GM19239 (cell line): ENCODE results near the gene IRX5.

ENCODE experiments used
- DNase-seq: peaks from one replicate; pipeline ENCODE4 v3.0.0; 2011; ENCODE audit warnings: low spot score; ENCODE audit not compliant: insufficient read length
- FAIRE-seq: peaks from 2 replicates; lab custom pipeline; 2011; peaks lifted over from hg19 to GRCh38; lab: Jason Lieb, UNC

The IRX5 gene

GRCh38 chr16:54930005-54930868, at the start of gene IRX5:
IRX5 (plus strand) TSS chr16:54930865; CDS start chr16:54931199, 334 bp downstream.
- DNase-seq (no peak), FAIRE-seq (no peak)

DNA sequence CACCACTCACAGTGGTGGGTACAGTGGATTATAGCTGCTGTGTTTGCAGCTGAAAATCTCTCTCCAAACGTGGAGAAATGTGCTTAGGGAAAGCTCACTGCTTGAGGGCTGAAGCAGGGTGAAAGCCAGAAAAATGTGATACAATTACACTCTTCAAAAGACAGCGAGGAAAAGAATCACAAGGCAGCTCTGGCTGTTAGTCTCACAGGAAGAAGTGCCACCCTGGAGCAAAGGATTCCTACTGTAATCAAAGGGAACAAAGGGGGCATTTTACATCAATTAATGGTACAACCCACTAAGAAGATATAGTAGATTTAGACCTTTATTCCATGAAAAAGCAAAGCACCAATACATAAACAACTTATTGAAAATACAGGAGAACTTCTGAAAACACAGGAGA, 48.1 kb upstream of the IRX5 start:
- FAIRE-seq (no peak), DNase-seq (no peak)

DNA sequence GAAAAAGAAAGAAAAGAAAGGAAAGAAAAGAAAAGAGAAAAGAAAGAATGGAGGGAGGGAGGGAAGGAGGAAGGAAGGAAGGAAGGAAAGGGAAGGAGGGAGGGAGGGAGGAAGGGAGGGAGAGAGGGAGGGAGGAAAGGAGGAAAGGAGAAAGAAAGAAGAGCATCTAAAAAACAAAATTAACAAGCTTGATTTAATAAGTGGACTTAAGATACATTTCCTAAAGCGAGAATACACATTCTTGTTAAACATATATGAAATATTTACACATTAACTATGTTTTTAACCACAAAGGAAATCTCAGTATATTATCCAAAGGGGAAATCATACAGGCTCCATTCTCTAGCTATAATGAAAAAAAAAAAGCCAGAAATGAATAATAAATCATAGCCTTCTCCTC, 47.3 kb upstream of the IRX5 start:
- no peak for FAIRE-seq
- DNase-seq = no peak

DNA sequence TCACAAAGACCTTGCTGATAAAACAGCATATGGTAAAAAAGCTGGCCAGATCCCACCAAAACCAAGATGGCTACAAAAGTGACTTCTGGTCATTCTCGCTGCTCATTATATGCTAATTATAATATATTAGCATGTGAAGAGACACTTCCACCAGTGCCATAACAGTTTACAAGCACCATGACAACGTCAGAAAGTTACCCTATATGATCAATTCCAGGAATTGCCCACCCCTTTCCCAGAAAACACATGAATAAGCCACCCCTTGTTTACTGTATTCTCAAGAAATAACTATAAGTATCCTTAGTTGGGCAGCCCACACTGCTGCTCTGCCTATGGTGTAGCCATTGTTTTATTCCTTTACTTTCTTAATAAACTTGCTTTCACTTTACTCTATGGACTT, 44.6 kb upstream of the IRX5 start:
- DNase-seq = no peak
- no peak for FAIRE-seq

- DNase-seq (no peak), FAIRE-seq (no peak)
These were observed 40.3 kb upstream of the IRX5 start for GRCh38 chr16:54890381-54890780.

DNA sequence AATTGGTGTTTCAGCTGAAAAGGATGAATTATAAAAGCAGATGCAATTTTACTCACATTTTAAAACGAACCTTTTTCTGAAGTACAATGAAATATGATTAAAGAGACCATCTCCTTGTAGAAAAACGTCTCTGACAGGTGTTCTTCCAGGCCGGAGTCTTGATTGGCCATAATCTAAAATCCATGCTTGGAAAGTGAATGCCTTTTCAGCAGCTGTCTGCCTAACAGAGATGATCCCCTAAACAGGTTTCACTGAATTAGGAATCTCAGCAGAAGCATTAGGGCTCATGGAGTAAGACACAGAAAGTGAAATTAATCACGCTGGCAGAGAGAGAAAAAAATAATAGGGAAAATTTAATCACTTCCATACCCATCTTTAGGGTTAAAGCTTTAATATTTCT, 39.3 kb upstream of the IRX5 start:
- no peak for DNase-seq
- no peak for FAIRE-seq

DNA sequence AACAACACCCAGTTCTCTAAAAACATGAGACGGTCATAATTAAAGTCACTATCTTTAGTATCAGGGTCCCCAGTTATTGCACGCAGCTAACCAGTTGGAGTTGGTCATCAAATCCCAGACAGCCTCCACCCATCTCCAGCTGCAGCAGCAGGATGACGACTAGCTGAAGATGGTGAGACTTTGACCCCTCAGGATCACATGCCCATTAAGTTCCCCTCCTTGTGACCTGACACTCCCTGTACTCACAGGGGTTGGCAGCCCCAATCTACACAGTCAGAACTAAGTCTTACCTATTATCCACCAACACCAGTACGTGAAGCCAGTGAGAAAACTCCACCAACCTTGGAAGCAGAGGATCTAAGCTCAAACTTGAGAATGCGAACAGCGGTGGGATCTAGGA, 37.7 kb upstream of the IRX5 start:
- FAIRE-seq = no peak
- DNase-seq = no peak

DNA sequence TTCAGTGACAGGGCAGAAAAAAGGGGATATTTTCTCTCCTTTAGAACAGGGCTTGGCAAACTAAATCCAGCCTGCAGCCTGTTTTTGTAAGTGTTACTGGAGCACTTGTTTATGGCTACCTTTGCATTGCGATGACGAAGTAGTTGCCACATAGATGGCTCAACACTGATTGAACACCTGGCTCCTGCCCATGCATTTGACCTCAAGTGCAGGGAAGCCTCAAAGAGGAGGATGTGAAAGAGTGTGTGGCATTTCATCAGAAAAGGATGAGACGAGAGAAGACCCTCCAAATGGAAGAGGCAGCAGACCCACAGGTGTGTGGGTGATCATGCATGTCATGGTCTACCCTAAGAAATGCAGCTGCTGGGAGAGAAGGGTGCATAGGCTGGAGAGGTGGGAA, 32.7 kb upstream of the IRX5 start:
- FAIRE-seq (no peak), DNase-seq (no peak)

DNA sequence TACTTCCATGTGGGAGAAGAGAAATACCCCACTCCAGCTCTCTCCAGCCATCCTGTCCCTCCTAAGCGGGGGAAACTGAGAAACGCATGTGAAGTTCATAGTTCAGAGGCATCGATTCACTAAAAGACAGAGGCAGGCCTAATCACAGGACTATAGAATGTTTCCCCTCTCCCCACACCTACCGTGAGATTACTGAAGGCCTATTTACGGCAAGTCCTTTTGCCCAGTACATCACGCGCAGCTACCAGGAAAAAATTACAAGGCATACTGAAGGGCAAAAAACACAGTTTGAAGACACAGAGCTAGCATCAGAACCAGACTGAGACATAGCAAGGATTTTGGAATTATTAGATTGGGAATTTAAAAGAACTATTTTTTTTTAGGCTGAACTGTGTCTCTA, 29.1 kb upstream of the IRX5 start:
- FAIRE-seq = no peak

GRCh38 chr16:54903047-54903446, 27.6 kb upstream of the IRX5 start:
- no peak for DNase-seq

More for the DNA sequence above, 29.1 kb upstream of the IRX5 start:
- DNase-seq = no peak

DNA sequence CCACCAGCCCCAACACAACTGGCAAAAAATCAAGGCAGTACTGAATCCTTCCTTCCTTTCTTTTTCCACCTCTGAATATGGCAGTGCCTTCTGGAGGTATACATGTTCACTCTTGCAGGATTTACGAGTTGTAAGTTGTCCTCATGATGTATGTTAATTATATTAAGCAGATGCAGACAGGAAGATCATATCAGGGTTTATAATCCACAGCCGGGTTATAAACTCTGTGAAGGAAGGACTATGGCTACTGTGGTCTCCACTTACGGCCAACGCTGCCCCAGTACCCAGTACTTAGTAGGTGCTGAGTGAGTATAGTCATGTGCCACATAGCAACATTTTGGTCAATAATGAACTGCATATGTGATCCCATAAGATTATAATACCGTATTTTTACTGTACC, 19.6 kb upstream of the IRX5 start:
- FAIRE-seq (no peak), DNase-seq (no peak)

More at GRCh38 chr16:54903047-54903446, 27.6 kb upstream of the IRX5 start:
- FAIRE-seq = no peak

DNA sequence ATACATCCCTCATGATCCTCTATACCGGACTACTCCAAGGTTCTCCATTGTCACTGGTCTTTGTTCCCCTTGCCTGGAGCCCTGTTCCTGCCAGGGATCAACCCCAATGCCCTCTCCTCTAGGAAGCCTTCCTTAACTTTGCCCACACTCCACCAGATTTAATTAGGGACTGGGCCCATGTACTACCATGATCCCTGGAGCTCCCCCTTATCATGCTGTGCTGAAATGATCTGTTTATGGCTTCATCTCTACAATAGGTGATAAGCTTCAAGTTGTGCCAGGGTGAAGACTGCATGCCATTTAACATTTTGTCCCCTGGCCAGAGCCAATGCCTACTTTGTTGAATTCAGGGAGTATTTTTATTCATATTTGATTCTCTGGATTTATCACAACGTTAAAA, 17.9 kb upstream of the IRX5 start:
- no peak for FAIRE-seq
- DNase-seq = no peak

DNA sequence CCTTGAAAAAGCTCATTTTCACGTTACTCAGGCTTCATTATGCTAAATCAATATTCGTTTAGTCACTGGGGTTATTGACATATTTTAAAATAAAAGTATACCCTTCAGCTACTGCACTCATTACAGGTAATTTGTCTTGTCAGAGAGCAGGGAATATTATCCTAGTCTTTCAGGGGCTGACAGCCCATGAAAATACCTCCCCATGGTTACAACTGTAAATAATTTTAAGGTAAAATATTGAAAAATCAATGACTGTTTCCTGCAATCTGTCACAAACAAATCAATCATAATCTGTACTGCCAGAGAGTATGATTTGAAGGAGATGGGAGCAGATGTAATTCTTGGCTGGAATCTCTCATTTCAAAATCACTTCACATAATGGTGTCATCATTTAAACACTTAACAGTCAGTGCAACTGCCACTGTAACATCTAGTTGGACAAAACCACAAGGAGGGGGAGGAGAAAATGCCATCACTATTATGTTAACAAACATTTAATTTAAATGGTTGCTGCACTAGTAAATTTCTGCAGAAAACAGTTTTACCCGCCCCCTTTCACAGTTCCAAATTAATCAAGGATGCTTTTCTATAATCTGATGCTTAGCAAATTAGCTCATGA, 9.3 kb upstream of the IRX5 start:
- FAIRE-seq = no peak
- no peak for DNase-seq

- no peak for DNase-seq
- no peak for FAIRE-seq
These were observed 7.6 kb upstream of the IRX5 start for GRCh38 chr16:54923055-54923473.

- FAIRE-seq = no peak
These were observed 6.7 kb upstream of the IRX5 start for GRCh38 chr16:54923988-54924387.

DNA sequence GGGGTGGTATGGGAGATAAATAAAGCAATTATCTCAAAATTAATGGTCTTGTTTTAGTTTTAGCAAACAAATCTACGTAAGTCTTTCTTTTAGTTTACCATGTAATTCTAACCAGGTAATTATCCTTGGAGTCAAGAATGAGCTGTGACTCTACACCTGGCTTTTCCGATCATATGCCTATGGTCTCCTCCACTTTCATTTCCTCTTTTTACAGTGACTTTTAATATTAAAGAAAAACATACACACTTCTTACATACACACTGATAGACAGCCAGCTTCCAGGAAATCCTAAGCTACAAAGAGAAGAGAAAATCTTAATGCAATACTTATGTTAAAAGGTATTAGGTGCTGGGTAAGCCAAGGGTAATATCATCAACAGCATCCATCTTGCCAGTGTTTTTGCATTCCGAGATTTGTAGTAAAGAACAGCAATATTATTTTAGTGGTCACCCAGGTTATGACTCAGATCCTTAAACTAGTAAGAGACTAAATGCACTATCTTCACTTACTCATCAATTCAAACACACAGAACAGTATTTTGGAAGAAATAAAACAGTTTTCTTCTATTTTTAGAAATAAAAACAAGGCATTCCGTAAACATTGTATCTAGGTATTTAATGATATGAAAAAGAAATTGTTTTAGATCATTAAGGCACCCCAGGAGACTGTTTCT, 4.4 kb upstream of the IRX5 start:
- FAIRE-seq = no peak

More at GRCh38 chr16:54923988-54924387, 6.7 kb upstream of the IRX5 start:
- DNase-seq = no peak

GRCh38 chr16:54927125-54928015, 3.3 kb upstream of the IRX5 start:
- DNase-seq (no peak), FAIRE-seq (no peak)

More for the DNA sequence above, 4.4 kb upstream of the IRX5 start:
- no peak for DNase-seq

- DNase-seq = no peak
- FAIRE-seq = no peak
These were observed 2.7 kb upstream of the IRX5 start for GRCh38 chr16:54928016-54928356.

- FAIRE-seq (no peak), DNase-seq (no peak)
These were observed 2.1 kb upstream of the IRX5 start for GRCh38 chr16:54928411-54929089.
